NCI-H2171 (cell line): ENCODE results near the gene SLC22A4.

Experiments used
- DNase-seq: peaks from one replicate; lab custom pipeline; 2025; lab: John Stamatoyannopoulos, UW

The SLC22A4 gene

GRCh38 chr5:132293992-132294727, at the start of gene SLC22A4:
Gene SLC22A4 (plus strand): TSS chr5:132294394. CDS start chr5:132294617, 223 bp downstream.
- DNase-seq: peak; percentile 75

- DNase-seq: no peak
Observed at GRCh38 chr5:132245593-132245992, 48.6 kb upstream of the SLC22A4 start.

GRCh38 chr5:132246806-132247205, 47.4 kb upstream of the SLC22A4 start:
- DNase-seq: no peak

GRCh38 chr5:132250547-132250946, 43.6 kb upstream of the SLC22A4 start:
- no peak for DNase-seq

- no peak for DNase-seq
Observed at GRCh38 chr5:132251220-132251725, 42.9 kb upstream of the SLC22A4 start.

- no peak for DNase-seq
Observed at GRCh38 chr5:132253008-132253441, 41.2 kb upstream of the SLC22A4 start.

- no peak for DNase-seq
Observed at GRCh38 chr5:132253452-132254320, 40.5 kb upstream of the SLC22A4 start.

GRCh38 chr5:132254321-132254977, 39.7 kb upstream of the SLC22A4 start:
- no peak for DNase-seq

GRCh38 chr5:132256086-132256782, 38.0 kb upstream of the SLC22A4 start:
- no peak for DNase-seq

- DNase-seq: no peak
Observed at GRCh38 chr5:132256783-132257130, 37.4 kb upstream of the SLC22A4 start.

- DNase-seq: no peak
Observed at GRCh38 chr5:132257131-132258101, 36.8 kb upstream of the SLC22A4 start, which contains the start of gene PDLIM4. Gene PDLIM4 (plus strand): TSS chr5:132257696. CDS start chr5:132257735, 39 bp downstream.

GRCh38 chr5:132258102-132259068, 35.8 kb upstream of the SLC22A4 start:
- DNase-seq: no peak

- peak; percentile 31 for DNase-seq
Observed at GRCh38 chr5:132259069-132259851, 34.9 kb upstream of the SLC22A4 start.

GRCh38 chr5:132260051-132260450, 34.1 kb upstream of the SLC22A4 start:
- no peak for DNase-seq

GRCh38 chr5:132260714-132261551, 33.3 kb upstream of the SLC22A4 start:
- no peak for DNase-seq

GRCh38 chr5:132261881-132262845, 32.0 kb upstream of the SLC22A4 start:
- DNase-seq: no peak
